ENCODE data around the gene ATP6V1D.
"Not testable (repeated sequence)": the region's sequence is repeated elsewhere in the genome, so short reads cannot be mapped to it uniquely, and the experiment has no call there.

The ATP6V1D gene

GRCh38 chr14:67359775-67360469 is at the start of gene ATP6V1D, which contains the start of gene EIF2S1:
ATP6V1D (minus strand) TSS chr14:67359804; CDS start chr14:67359698, 106 bp downstream.
EIF2S1 (plus strand) TSS chr14:67360328; CDS start chr14:67364768, 4,440 bp downstream.
- peak; percentile 100 for FAIRE-seq
- DNase-seq (ENCODE audit: low spot score) = peak; percentile 100

- FAIRE-seq; DNase-seq (ENCODE audit: low spot score): not testable (repeated sequence)
Observed at GRCh38 chr14:67408122-67408801, 48.7 kb upstream of the ATP6V1D start.

GRCh38 chr14:67405771-67406170 is 46.2 kb upstream of the ATP6V1D start:
- FAIRE-seq = peak; percentile 61
- DNase-seq (ENCODE audit: low spot score) = no peak

- FAIRE-seq = no peak
Observed at GRCh38 chr14:67400434-67400833, 40.8 kb upstream of the ATP6V1D start.

GRCh38 chr14:67397536-67397935 is 37.9 kb upstream of the ATP6V1D start:
- no peak for FAIRE-seq
- DNase-seq (ENCODE audit: low spot score) = no peak

More at GRCh38 chr14:67400434-67400833, 40.8 kb upstream of the ATP6V1D start:
- DNase-seq (ENCODE audit: low spot score) = no peak

GRCh38 chr14:67396381-67396970 is 36.9 kb upstream of the ATP6V1D start:
- DNase-seq (ENCODE audit: low spot score) = peak; percentile 74
- FAIRE-seq = no peak

GRCh38 chr14:67395876-67396189 is 36.2 kb upstream of the ATP6V1D start:
- DNase-seq (ENCODE audit: low spot score) = no peak

GRCh38 chr14:67395086-67395875 is 35.7 kb upstream of the ATP6V1D start:
- no peak for DNase-seq (ENCODE audit: low spot score)
- peak; percentile 83 for FAIRE-seq

More at GRCh38 chr14:67395876-67396189, 36.2 kb upstream of the ATP6V1D start:
- no peak for FAIRE-seq

GRCh38 chr14:67393689-67394088 is 34.1 kb upstream of the ATP6V1D start:
- no peak for DNase-seq (ENCODE audit: low spot score)
- no peak for FAIRE-seq

- peak; percentile 72 for FAIRE-seq
Observed at GRCh38 chr14:67392800-67393199, 33.2 kb upstream of the ATP6V1D start.

GRCh38 chr14:67392123-67392522 is 32.5 kb upstream of the ATP6V1D start:
- no peak for FAIRE-seq
- DNase-seq (ENCODE audit: low spot score) = no peak

More at GRCh38 chr14:67392800-67393199, 33.2 kb upstream of the ATP6V1D start:
- no peak for DNase-seq (ENCODE audit: low spot score)

GRCh38 chr14:67391268-67391667 is 31.7 kb upstream of the ATP6V1D start:
- no peak for DNase-seq (ENCODE audit: low spot score)
- FAIRE-seq = no peak

GRCh38 chr14:67389811-67390534 is 30.4 kb upstream of the ATP6V1D start:
- DNase-seq (ENCODE audit: low spot score) (no peak), FAIRE-seq (no peak)

- FAIRE-seq = no peak
- no peak for DNase-seq (ENCODE audit: low spot score)
Observed at GRCh38 chr14:67389275-67389674, 29.7 kb upstream of the ATP6V1D start.

- FAIRE-seq (peak; percentile 77), DNase-seq (ENCODE audit: low spot score) (no peak)
Observed at GRCh38 chr14:67387195-67387594, 27.6 kb upstream of the ATP6V1D start.

- FAIRE-seq (no peak), DNase-seq (ENCODE audit: low spot score) (no peak)
Observed at GRCh38 chr14:67385618-67386017, 26.0 kb upstream of the ATP6V1D start.

GRCh38 chr14:67385120-67385519 is 25.5 kb upstream of the ATP6V1D start:
- FAIRE-seq (peak; percentile 61), DNase-seq (ENCODE audit: low spot score) (no peak)

GRCh38 chr14:67377916-67378315 is 18.3 kb upstream of the ATP6V1D start:
- no peak for FAIRE-seq

GRCh38 chr14:67373347-67373746 is 13.7 kb upstream of the ATP6V1D start:
- FAIRE-seq = peak; percentile 37
- DNase-seq (ENCODE audit: low spot score) = no peak

More at GRCh38 chr14:67377916-67378315, 18.3 kb upstream of the ATP6V1D start:
- no peak for DNase-seq (ENCODE audit: low spot score)

GRCh38 chr14:67372833-67373232 is 13.2 kb upstream of the ATP6V1D start:
- no peak for FAIRE-seq
- DNase-seq (ENCODE audit: low spot score) = no peak
